Activated effector memory CD4-positive, alpha-beta T cell treated with anti-CD3 and anti-CD28 coated beads, Interleukin-2, amount 50 U/mL, for 16 hours (primary cell): Measurements from ENCODE around the gene LFNG.

Source experiments
- DNase-seq: peaks from one replicate; pipeline ENCODE4 v3.0.0-alpha.2; 2020

LFNG gene

GRCh38 chr7:2576742-2577491 is 57.3 kb downstream of the LFNG start:
- DNase-seq: no peak
